Measurements from ENCODE around the gene SAP30. TPM values are rescaled to one million over a fixed set of nuclear protein-coding genes. Genes with fewer than 3 reads are reported as not detected.

SAP30 gene
- polyA plus RNA-seq, 1 donor (not counting 4 experiments of a cell fraction or from before 2014, with no cell fraction given) = 12.9 TPM

DNA sequence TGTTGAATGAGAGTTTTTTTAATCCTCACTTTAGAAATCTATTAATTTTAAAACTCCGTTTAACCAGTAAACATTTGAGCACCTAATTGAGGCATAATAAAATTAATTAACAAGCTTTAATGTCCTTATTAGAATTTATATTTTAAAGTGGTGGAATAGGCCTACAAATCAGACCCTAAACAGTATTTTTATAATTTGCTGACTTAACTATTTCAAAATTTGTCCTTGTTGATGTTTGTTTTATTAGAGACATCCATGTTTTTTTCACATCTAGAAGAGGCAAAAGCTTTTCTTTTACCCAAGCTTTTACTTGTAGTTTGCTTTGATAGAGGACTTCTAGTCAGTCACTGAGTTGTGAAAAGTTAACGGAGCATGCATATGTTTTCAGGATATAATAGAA is 3.8 kb downstream of the SAP30 start:
- no peaks in the 10 kb centered on the region for H3K9me3 ChIP-seq (ENCODE audit: control insufficient read depth, low read depth, low read length)

DNA sequence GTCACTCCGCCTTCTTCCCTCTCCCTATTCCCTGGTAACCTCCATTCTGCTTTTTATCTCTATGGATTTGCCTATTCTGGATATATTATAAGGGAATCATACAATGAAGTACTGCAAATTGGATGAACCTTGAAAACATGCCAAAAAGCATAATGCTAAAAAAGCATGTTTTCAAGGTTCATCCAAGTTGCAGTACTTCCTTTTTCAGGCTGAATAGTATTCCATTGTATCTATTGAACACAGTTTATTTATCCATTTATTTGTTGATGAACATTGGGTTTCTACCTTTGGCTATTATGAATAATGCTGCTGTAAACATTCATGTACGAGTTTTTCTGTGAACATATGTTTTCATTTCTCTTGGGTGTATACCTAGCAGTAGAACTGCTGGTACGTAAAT is 9.2 kb downstream of the SAP30 start:
- no peak overlapping the region for H3K4me2 ChIP-seq (ENCODE audit: control insufficient read depth, extremely low read depth, insufficient read depth, low read depth, low read length)
- TF ChIP-seq, protein P1, sequence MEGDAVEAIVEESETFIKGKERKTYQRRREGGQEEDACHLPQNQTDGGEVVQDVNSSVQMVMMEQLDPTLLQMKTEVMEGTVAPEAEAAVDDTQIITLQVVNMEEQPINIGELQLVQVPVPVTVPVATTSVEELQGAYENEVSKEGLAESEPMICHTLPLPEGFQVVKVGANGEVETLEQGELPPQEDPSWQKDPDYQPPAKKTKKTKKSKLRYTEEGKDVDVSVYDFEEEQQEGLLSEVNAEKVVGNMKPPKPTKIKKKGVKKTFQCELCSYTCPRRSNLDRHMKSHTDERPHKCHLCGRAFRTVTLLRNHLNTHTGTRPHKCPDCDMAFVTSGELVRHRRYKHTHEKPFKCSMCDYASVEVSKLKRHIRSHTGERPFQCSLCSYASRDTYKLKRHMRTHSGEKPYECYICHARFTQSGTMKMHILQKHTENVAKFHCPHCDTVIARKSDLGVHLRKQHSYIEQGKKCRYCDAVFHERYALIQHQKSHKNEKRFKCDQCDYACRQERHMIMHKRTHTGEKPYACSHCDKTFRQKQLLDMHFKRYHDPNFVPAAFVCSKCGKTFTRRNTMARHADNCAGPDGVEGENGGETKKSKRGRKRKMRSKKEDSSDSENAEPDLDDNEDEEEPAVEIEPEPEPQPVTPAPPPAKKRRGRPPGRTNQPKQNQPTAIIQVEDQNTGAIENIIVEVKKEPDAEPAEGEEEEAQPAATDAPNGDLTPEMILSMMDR (optimal IDR thresholded peaks at IDR 0.05 in 1 of 3, IDR thresholded peaks at IDR 0.05 in 1 of 3, conservative IDR thresholded peaks at IDR 0.05 in 1 of 3; ENCODE audit: extremely low read depth in 1 of 3, insufficient read depth in 2 of 3, low read length in 3 of 3) = no peak
- TF ChIP-seq EZH2 (IDR thresholded peaks at IDR 0.05; ENCODE audit: low read length) = no peak
- H3K36me3 ChIP-seq (ENCODE audit: control insufficient read depth in 2 of 2, extremely low read depth in 1 of 2, insufficient read depth in 2 of 2, low read length in 2 of 2) = no peaks in the 10 kb centered on the region
- H3K4me1 ChIP-seq (ENCODE audit: control insufficient read depth, extremely low read depth, insufficient read depth, low read length) = no peaks in the 10 kb centered on the region
- H3K9me3 ChIP-seq (ENCODE audit: control insufficient read depth, low read depth, low read length) = no peaks in the 10 kb centered on the region
- DNase-seq (ENCODE audit: low read depth, low spot score) = no peak
- H3K4me3 ChIP-seq (ENCODE audit: control insufficient read depth in 2 of 3, extremely low read depth in 1 of 3, insufficient read depth in 2 of 3, low read depth in 1 of 3, low read length in 3 of 3) = no peak overlapping the region
- no peaks in the 10 kb centered on the region for H4K20me1 ChIP-seq (ENCODE audit: control insufficient read depth, extremely low read depth, insufficient read depth, low read length)
- FAIRE-seq = no peak
- H3K27me3 ChIP-seq (ENCODE audit: control insufficient read depth, extremely low read depth, insufficient read depth, low read length) = no peaks in the 10 kb centered on the region
- no peak overlapping the region for H3K9ac ChIP-seq (ENCODE audit: control insufficient read depth, extremely low read depth, insufficient read depth, low read length)
- H3K9me1 ChIP-seq (ENCODE audit: control insufficient read depth, extremely low read depth, insufficient read depth, low read length) = no peaks in the 10 kb centered on the region
- no peak overlapping the region for H3K27ac ChIP-seq (ENCODE audit: control insufficient read depth, insufficient read depth, low read length)
- dilution Hi-C loops (cut with MboI; ENCODE audit: extremely low pct_ligation_motif_present, low sequenced_read_pairs) = no loop called here
- peaks cover 3% of the 10 kb centered on the region for H3K79me2 ChIP-seq (ENCODE audit: control insufficient read depth, insufficient read depth, low read length)
- H2AFZ ChIP-seq (ENCODE audit: control insufficient read depth, low read length) = no peak overlapping the region

More for the DNA sequence above, 3.8 kb downstream of the SAP30 start:
- Histone ChIP-seq H3K36me3 (ENCODE audit: control insufficient read depth in 2 of 2, extremely low read depth in 1 of 2, insufficient read depth in 2 of 2, low read length in 2 of 2) (no peaks in the 10 kb centered on the region), H3K27me3 (ENCODE audit: control insufficient read depth, extremely low read depth, insufficient read depth, low read length) (no peaks in the 10 kb centered on the region), H3K27ac (ENCODE audit: control insufficient read depth, insufficient read depth, low read length) (no peak overlapping the region), H3K4me2 (ENCODE audit: control insufficient read depth, extremely low read depth, insufficient read depth, low read depth, low read length) (no peak overlapping the region), H3K4me3 (ENCODE audit: control insufficient read depth in 2 of 3, extremely low read depth in 1 of 3, insufficient read depth in 2 of 3, low read depth in 1 of 3, low read length in 3 of 3) (no peak overlapping the region), H3K9me1 (ENCODE audit: control insufficient read depth, extremely low read depth, insufficient read depth, low read length) (no peaks in the 10 kb centered on the region), H3K9ac (ENCODE audit: control insufficient read depth, extremely low read depth, insufficient read depth, low read length) (no peak overlapping the region), H3K79me2 (ENCODE audit: control insufficient read depth, insufficient read depth, low read length) (peaks cover 13% of the 10 kb centered on the region), H3K4me1 (ENCODE audit: control insufficient read depth, extremely low read depth, insufficient read depth, low read length) (peaks cover 3% of the 10 kb centered on the region), H2AFZ (ENCODE audit: control insufficient read depth, low read length) (no peak overlapping the region), H4K20me1 (ENCODE audit: control insufficient read depth, extremely low read depth, insufficient read depth, low read length) (no peaks in the 10 kb centered on the region)
- TF ChIP-seq EZH2 (IDR thresholded peaks at IDR 0.05; ENCODE audit: low read length) = no peak
- TF ChIP-seq, protein P1 (optimal IDR thresholded peaks at IDR 0.05 in 1 of 3, IDR thresholded peaks at IDR 0.05 in 1 of 3, conservative IDR thresholded peaks at IDR 0.05 in 1 of 3; ENCODE audit: extremely low read depth in 1 of 3, insufficient read depth in 2 of 3, low read length in 3 of 3) = no peak
- dilution Hi-C loops (cut with MboI; ENCODE audit: extremely low pct_ligation_motif_present, low sequenced_read_pairs) = no loop called here
- FAIRE-seq (no peak), DNase-seq (ENCODE audit: low read depth, low spot score) (no peak)

Measured in keratinocyte (primary cell).